ENCODE measurements around the gene SYCP3.
"Not testable (repeated sequence)": the region's sequence is repeated elsewhere in the genome, so short reads cannot be mapped to it uniquely, and the experiment has no call there.

SYCP3 gene

DNA sequence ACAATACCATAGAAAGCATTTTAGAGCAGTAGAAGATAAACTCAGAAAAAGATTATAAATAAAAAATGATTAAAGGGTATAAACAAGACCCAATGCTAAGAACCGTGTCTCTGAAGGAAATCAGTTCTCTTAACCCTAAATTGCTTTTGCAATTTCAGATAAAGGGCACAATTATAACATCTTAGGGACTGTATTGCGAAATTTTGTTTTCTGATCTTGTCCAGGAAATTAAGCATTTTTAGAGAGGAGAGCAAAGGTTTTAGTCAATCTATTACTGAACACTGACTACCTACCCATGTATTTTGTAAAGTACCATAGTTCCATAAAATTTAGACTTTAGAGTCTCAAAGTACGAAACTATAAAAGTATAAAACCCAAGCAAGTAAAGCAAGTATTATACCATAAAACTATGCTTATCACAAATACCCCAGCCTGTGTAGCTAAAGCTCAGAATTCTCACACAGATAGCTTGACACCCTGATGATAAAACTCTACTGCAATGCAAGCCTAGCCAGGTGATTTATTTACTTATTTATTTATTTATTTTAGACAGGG lies 48.6 kb downstream of the SYCP3 start:
- no CpG with 5 or more reads among the region's 3 CpGs for WGBS (ENCODE audit: insufficient coverage, insufficient read length)
- no peaks in the 10 kb centered on the region for H3K4me1 ChIP-seq (ENCODE audit: control insufficient read depth, insufficient read depth, low read length)
- no peaks in the 10 kb centered on the region for H3K27me3 ChIP-seq (ENCODE audit: control insufficient read depth, insufficient read depth, low read length)
- no peak overlapping the region for H3K27ac ChIP-seq (ENCODE audit: low read length)
- H3K36me3 ChIP-seq (ENCODE audit: control insufficient read depth, insufficient read depth, low read length): no peaks in the 10 kb centered on the region
- no peak overlapping the region for H3K4me3 ChIP-seq (ENCODE audit: low read length)
- H3K9me3 ChIP-seq (ENCODE audit: control insufficient read depth, insufficient read depth, low read length): no peaks in the 10 kb centered on the region
- no peak for DNase-seq (ENCODE audit: low read depth, low spot score)

DNA sequence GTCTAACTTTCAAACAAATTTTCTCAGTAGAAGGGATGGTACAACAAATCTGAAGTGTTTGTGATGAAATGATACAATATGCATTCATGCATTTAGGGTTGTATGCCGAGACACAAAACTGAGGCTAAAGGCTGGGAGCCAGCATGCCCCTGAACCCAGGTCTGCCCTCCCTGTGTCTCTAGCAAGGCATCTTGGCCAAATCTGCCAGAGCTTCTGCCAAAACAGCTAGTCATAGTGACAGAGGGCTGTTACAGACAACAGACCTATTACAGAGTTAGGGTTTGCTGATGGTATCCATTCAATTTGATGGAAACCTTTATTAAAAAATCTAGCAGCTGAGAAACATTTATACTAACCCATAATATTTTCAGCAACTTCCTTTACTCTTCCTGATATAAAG lies 53.1 kb downstream of the SYCP3 start:
- Histone ChIP-seq H3K27me3 (ENCODE audit: control insufficient read depth, insufficient read depth, low read length) (no peaks in the 10 kb centered on the region), H3K36me3 (ENCODE audit: control insufficient read depth, insufficient read depth, low read length) (no peaks in the 10 kb centered on the region), H3K9me3 (ENCODE audit: control insufficient read depth, insufficient read depth, low read length) (no peaks in the 10 kb centered on the region), H3K4me1 (ENCODE audit: control insufficient read depth, insufficient read depth, low read length) (no peaks in the 10 kb centered on the region), H3K27ac (ENCODE audit: low read length) (no peak overlapping the region), H3K4me3 (ENCODE audit: low read length) (no peak overlapping the region)
- no CpG with 5 or more reads among the region's 1 CpG for WGBS (ENCODE audit: insufficient coverage, insufficient read length)
- no peak for DNase-seq (ENCODE audit: low read depth, low spot score)

DNA sequence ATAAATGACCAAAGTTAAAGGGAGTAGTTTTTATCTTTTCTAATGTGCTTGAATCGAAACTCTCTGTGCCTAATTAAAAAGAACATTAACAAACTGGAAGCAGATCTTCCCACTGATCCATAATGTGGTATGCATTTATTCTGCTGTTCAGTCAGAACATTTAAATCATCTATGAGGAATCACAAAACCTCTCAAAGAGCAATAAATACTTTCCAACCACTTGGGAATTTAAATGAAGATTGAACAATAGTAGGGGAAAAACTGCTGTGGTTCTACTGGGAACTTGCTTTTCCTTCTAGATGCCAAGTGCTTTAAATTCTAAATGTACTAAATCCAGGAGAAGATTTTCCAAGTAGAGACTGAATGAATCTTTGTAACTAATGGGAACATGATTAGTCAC lies 54.2 kb downstream of the SYCP3 start:
- no peaks in the 10 kb centered on the region for H3K27me3 ChIP-seq (ENCODE audit: control insufficient read depth, insufficient read depth, low read length)
- no peaks in the 10 kb centered on the region for H3K9me3 ChIP-seq (ENCODE audit: control insufficient read depth, insufficient read depth, low read length)
- no CpG with 5 or more reads among the region's 1 CpG for WGBS (ENCODE audit: insufficient coverage, insufficient read length)
- DNase-seq (ENCODE audit: low read depth, low spot score): no peak
- no peaks in the 10 kb centered on the region for H3K4me1 ChIP-seq (ENCODE audit: control insufficient read depth, insufficient read depth, low read length)
- H3K27ac ChIP-seq (ENCODE audit: low read length): no peak overlapping the region
- H3K4me3 ChIP-seq (ENCODE audit: low read length): no peak overlapping the region
- no peaks in the 10 kb centered on the region for H3K36me3 ChIP-seq (ENCODE audit: control insufficient read depth, insufficient read depth, low read length)

DNA sequence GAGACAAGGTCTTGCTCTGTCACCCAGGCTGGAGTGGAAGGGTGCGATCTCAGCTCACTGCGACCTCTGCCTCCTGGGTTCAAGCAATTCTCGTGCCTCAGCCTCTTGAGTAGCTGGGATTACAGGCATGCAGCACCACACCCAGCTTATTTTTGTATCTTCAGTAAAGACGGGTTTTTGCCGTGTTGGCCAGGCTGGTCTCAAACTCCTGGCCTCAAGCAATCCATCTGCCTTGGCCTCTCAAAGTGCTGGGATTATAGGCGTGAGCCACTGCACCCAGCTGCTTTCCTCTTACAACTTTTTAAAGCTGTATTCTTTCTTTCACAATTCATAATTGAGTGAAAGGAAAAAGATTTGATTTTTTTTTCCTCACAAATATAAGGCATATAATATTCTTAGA lies 57.6 kb downstream of the SYCP3 start:
- not testable (repeated sequence) for H3K4me1 ChIP-seq (ENCODE audit: control insufficient read depth, insufficient read depth, low read length); DNase-seq (ENCODE audit: low read depth, low spot score)
- WGBS (ENCODE audit: insufficient coverage, insufficient read length): no CpG with 5 or more reads among the region's 6 CpGs

DNA sequence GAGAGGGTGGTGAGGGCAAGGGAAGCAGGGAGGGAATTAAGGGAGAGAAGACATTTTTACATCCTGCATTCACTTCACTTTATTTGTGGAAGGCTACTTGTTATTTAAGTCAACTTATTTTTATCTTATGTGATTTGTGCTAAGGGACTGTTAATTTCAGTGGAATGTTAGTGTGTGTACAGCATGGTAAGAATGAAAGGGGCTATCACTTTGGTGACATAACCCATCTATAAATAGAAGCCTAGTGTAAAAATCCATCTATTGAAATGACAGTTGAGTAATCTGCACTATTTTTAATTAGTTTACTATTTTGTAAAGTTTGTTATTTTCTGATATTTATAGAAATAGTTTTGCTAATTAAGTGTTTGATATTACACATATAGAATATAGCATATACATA lies 58.6 kb downstream of the SYCP3 start:
- Histone ChIP-seq H3K4me1 (ENCODE audit: control insufficient read depth, insufficient read depth, low read length) (no peaks in the 10 kb centered on the region), H3K36me3 (ENCODE audit: control insufficient read depth, insufficient read depth, low read length) (no peaks in the 10 kb centered on the region), H3K9me3 (ENCODE audit: control insufficient read depth, insufficient read depth, low read length) (no peaks in the 10 kb centered on the region), H3K27ac (ENCODE audit: low read length) (no peak overlapping the region), H3K4me3 (ENCODE audit: low read length) (no peak overlapping the region), H3K27me3 (ENCODE audit: control insufficient read depth, insufficient read depth, low read length) (no peaks in the 10 kb centered on the region)
- DNase-seq (ENCODE audit: low read depth, low spot score): no peak

More for the DNA sequence above, 57.6 kb downstream of the SYCP3 start:
- H3K27ac ChIP-seq (ENCODE audit: low read length); H3K9me3 ChIP-seq (ENCODE audit: control insufficient read depth, insufficient read depth, low read length); H3K36me3 ChIP-seq (ENCODE audit: control insufficient read depth, insufficient read depth, low read length); H3K27me3 ChIP-seq (ENCODE audit: control insufficient read depth, insufficient read depth, low read length); H3K4me3 ChIP-seq (ENCODE audit: low read length): not testable (repeated sequence)

DNA sequence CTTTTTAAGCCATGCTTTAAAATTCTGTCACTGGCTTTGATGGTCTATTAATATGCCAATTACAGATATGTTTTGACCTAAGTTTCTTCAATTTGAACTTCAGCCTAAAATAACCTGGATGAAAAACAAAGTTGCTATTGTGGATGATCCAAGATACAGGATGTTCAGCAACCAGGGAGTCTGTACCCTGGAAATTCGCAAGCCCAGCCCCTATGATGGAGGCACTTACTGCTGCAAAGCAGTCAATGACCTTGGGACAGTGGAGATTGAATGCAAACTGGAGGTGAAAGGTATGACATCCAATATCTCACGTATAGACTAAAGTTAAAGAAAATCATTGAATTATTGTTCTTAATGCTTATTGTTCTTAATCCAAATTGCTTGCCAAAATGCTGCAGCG lies 59.0 kb downstream of the SYCP3 start:
- no peak for DNase-seq (ENCODE audit: low read depth, low spot score)
- Histone ChIP-seq H3K9me3 (ENCODE audit: control insufficient read depth, insufficient read depth, low read length) (no peaks in the 10 kb centered on the region), H3K4me3 (ENCODE audit: low read length) (no peak overlapping the region), H3K4me1 (ENCODE audit: control insufficient read depth, insufficient read depth, low read length) (no peaks in the 10 kb centered on the region), H3K36me3 (ENCODE audit: control insufficient read depth, insufficient read depth, low read length) (no peaks in the 10 kb centered on the region), H3K27me3 (ENCODE audit: control insufficient read depth, insufficient read depth, low read length) (no peaks in the 10 kb centered on the region), H3K27ac (ENCODE audit: low read length) (no peak overlapping the region)
- WGBS (ENCODE audit: insufficient coverage, insufficient read length): no CpG with 5 or more reads among the region's 3 CpGs
